ENCODE data around the gene DMPK.
"Not testable (repeated sequence)": the region's sequence is repeated elsewhere in the genome, so short reads cannot be mapped to it uniquely, and the experiment has no call there.

DMPK gene

GRCh38 chr19:45767881-45768654 lies 14.2 kb downstream of the DMPK start:
- DNase-seq = no peak

GRCh38 chr19:45767410-45767880 lies 14.8 kb downstream of the DMPK start:
- no peak for DNase-seq

- DNase-seq = no peak
Observed at GRCh38 chr19:45766869-45767346, 15.4 kb downstream of the DMPK start.

GRCh38 chr19:45766296-45766868 lies 15.9 kb downstream of the DMPK start:
- DNase-seq = no peak

GRCh38 chr19:45765702-45766295 lies 16.5 kb downstream of the DMPK start:
- DNase-seq = no peak

GRCh38 chr19:45764945-45765701 lies 17.2 kb downstream of the DMPK start:
- no peak for DNase-seq

GRCh38 chr19:45764475-45764874 lies 17.8 kb downstream of the DMPK start:
- no peak for DNase-seq

GRCh38 chr19:45763691-45764294 lies 18.5 kb downstream of the DMPK start:
- no peak for DNase-seq

- no peak for DNase-seq
Observed at GRCh38 chr19:45762870-45763631, 19.2 kb downstream of the DMPK start.

GRCh38 chr19:45761714-45762113 lies 20.6 kb downstream of the DMPK start:
- no peak for DNase-seq

GRCh38 chr19:45758921-45759320 lies 23.4 kb downstream of the DMPK start:
- no peak for DNase-seq

- DNase-seq = no peak
Observed at GRCh38 chr19:45757695-45758094, 24.6 kb downstream of the DMPK start.

- DNase-seq = no peak
Observed at GRCh38 chr19:45754323-45754722, 28.0 kb downstream of the DMPK start.

GRCh38 chr19:45753548-45753947 lies 28.7 kb downstream of the DMPK start:
- no peak for DNase-seq

GRCh38 chr19:45752639-45753038 lies 29.7 kb downstream of the DMPK start:
- DNase-seq = no peak

- not testable (repeated sequence) for DNase-seq
Observed at GRCh38 chr19:45751483-45751882, 30.8 kb downstream of the DMPK start.

GRCh38 chr19:45747513-45747912 lies 34.8 kb downstream of the DMPK start:
- DNase-seq = no peak

GRCh38 chr19:45746866-45747265 lies 35.4 kb downstream of the DMPK start:
- DNase-seq = no peak

GRCh38 chr19:45745606-45746005 lies 36.7 kb downstream of the DMPK start:
- DNase-seq = no peak

GRCh38 chr19:45742969-45743368 lies 39.3 kb downstream of the DMPK start:
- no peak for DNase-seq

GRCh38 chr19:45739498-45740439 lies 42.5 kb downstream of the DMPK start:
- DNase-seq = no peak
